NCI-H774 (cell line): ENCODE results near the gene DUSP22.
"Not testable (repeated sequence)": the region's sequence is repeated elsewhere in the genome, so short reads cannot be mapped to it uniquely, and the experiment has no call there.

Experiments
- DNase-seq: peaks from one replicate; lab custom pipeline; 2025; lab: John Stamatoyannopoulos, UW

Gene DUSP22

DNA sequence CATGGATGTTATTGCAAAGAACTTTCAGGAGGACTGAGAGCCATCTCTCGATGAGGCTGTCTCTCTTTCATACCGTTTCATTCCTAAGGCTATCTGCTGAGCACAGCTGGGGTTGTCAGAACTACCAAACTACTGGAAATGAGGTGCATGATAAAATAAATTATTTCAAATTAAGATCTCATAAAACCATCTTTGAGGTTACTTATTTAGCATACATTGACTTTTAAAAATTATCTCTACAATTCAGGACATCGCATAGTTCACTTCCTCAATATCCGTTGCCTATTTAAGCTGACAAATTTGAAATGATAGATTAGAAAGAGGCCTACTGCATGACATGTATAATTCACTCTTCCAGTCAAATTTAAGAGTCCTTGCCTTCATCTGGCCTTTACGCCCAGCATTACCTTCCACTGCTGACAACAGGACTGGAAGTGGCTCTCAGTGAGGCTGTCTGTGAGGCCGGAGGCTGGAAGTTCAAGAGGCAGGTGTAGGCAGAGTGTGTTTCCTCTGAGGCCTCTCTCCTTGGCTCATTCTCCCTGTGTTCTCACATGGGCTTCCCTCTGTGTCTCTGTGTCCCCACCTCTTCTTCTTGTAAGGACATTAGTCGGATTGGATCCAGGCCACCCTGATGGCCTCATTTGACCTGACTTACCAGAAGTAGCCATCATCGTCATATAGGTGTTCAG lies 12.8 kb upstream of the DUSP22 start:
- DNase-seq: no peak

DNA sequence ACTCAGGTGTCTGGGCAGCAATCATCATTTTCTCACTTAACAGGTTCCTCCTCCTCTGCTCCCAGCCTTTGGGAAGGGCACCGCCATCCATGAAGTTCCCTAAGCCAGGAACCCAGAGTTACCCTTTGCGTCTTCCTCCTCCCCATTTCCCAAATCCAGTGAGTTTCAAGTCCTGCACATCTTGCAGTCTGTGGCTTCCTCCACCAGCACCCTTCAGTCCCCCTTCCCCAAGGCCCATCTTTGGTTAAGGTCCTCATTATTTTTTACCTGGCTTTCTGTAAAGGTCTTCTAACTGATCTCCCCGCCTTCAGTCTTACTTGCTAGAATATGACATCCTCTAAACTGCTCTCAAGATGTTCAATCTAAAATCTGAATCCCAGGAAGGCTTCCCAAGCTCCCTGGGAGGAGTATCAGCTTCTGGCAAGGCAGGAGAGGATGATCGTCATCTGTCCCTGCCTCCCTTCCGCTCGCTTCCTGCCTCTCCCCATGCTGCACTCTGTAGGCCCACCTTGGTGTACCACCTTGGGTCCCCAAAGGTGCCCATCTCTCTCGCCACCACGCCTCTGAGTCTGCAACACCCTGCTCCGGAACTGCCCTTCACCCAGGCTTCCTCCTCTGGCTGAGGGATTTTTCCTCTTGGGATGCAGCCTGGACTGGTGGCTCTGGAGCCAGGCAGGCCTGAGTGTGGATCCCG lies 11.4 kb upstream of the DUSP22 start:
- DNase-seq: no peak

DNA sequence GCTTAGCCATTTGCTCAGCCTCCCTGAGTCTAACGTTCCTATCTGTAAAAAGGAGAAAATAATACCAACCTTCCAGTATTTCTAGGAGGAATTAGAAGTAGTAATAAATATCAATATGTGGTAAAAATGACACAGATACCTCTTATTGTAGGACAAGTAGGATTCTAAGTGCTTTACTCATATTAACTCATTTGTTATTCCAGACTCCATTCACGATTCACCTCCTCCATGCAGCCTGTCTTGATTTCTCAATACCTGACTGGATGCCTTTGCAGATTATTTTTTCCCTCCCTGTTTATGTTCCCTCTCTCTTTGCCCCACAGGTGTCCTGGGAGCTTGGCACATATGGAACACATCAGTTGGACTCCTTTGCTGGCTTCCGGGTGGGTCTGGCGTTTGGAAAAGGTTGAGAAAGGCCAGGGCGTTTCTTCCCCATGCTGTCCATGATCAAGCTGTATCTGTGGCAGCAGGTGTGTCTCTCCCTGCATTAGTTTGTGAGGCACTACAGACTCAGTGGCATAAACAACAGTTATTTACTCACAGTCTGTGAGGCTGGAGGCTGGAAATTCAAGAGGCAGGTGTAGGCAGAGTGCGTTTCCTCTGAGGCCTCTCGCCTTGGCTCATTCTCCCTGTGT lies 10.7 kb upstream of the DUSP22 start:
- no peak for DNase-seq

DNA sequence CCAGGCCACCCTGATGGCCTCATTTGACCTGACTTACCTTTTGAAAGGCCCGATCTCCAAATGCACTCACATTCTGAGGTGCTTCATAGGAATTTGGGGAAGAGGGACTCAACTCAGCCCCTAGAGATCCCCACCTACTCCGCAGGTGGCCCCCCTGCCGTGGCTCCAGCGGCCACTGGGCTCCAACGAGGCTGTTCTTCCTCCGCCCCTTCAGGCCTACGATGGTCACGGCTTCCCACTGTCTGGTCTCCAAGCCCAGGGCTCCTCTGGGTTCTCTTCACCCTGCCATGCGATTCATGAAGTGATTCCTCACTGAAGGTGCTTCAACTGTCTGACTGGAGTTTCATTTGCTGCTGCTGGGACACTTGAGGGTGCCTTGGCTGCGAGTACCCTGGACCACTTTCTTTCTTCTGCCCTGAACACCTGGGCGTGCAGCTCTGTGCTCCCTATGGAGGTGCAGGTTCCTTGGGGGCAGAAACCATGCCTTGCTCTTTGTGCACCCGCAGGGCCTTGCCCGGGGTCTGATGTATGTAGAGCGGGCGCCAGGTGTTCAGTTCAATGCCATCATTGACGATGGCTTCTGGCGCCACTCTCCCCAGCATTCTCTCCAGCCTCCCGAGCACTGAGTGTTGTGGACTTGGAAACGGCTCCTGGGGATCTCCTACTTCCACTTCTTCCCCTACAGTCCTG lies 10.0 kb upstream of the DUSP22 start:
- no peak for DNase-seq

DNA sequence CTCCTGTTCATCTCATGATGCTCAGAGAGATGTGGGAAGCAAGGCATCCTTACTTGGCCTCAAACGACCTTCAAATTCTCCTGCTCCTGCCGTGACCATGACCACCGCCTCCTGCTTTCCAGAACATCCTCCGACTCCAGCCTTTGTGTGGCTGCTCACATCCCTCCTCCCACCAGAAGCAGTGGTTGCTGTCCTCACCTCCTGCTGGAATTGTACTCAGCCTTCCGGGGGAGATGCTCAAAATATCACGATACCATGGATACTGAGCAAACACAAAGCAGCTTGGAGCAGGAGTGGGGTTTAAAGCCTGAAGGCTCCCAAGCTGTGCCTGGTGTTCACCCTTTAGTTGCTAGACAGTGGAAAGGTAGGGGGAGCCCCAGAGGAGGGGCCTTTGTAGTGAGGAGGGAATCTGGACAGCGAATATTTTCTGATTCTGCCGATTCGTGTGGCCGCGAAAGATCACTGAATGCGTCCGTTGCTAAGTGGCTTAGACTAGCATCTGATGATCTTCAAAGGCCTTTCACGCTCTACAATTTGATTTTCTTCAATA lies 9.3 kb upstream of the DUSP22 start:
- no peak for DNase-seq

DNA sequence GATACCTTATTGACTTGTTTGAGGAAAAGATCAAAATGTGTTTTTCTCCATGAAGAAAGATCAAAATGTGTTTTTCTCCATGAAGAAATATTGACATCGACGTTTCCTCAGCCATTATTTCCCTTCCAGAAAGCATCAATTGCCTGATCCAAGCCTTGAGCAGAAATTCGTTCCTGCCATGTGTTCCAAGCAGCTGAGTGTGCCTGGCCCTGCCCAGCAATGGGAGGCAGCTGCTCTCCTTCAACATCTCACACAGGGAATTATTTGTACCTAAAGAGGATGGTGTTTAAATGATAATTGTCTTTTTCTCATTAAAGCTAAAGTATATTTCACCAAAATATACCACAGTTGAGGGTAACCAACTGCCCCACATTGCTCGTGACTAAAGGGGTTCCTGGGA lies 7.8 kb upstream of the DUSP22 start:
- no peak for DNase-seq

DNA sequence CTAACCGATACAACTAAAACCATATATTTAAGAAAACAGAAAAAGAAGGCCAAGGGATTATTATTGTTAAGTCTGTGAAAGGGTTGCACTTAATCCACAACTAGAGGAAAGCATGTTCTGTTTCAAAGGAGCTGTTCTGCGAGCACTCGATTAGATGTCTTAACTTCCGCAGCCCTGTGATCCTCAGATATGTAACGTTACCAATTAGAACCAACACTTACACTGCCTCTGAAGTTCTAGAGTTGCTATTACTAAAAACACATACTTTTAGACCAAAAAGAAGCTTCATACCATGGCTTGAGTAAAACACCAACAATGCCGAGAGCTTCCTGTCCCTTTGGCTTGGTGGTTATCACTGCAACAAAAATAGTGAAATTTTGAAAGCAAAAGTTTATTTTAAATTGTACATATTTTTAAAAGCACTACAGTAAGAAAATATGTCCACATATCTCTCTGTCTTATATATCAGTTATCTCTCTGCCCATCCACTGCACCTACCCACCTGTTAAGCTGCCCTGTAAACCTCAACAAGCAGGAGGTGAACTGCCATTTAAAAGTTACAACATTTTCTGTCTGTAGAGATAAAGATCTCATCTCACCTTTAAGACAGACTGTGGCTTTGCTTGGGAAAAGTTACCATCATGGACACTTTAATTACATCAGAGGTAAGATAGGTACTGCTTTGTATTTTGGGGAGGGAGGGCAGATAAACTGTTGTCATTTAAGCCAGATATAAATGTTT lies 7.1 kb upstream of the DUSP22 start:
- no peak for DNase-seq

DNA sequence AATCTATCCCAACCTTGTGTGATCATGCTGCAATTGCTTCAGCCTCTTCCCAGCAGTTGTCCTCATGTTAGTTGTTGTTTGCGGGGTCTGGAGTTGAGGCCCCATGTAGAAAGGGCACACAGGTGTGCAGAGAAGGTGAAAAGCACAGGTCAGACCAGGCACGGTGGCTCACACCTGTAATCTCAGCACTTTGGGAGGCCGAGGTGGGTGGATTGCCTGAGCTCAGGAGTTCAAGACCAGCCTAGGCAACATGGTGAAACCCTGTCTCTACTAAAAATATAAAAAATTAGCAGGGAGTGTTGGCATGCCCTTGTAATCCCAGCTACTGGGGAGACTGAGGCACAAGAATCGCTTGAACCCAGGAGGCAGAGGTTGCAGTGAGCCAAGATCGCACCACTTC lies 6.4 kb upstream of the DUSP22 start:
- DNase-seq: not testable (repeated sequence)

DNA sequence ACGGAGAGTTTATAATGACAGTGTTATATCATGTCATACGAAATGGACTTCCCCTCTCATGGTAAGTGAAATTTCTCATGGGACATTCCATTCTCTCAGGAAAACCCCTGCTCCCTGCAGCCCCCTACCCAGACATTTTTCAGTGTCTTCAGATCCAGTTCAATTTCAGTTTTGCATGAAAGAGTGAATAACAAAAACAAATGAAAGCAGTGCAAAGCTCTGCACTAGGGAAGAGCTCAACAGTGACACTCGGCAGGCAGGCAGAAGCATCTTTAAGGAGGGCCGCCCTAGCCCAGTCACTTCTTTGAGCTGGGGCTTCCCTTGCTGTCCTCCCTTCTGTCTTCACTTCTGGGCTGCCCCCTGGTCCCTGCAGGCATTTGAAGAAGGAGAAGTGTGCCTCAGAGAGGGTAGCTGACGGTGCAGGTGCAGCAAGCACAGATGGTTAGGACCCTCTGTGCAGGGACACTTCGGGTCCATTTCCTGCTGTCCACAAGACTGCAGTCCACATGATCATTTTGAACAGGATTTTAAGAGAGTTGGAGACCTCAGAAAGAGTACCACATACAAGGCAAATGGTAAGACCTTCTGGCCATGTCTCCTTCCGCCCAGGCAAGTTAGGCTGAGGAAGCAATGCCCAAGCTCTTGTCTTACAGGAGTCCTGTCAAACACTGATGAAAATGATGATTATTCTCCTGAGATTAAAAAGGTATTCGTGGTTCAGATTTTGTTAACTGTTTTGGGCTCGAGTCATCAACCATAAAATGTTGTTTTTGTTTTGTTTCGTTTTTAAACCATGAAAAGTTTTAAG lies 5.4 kb upstream of the DUSP22 start:
- no peak for DNase-seq

DNA sequence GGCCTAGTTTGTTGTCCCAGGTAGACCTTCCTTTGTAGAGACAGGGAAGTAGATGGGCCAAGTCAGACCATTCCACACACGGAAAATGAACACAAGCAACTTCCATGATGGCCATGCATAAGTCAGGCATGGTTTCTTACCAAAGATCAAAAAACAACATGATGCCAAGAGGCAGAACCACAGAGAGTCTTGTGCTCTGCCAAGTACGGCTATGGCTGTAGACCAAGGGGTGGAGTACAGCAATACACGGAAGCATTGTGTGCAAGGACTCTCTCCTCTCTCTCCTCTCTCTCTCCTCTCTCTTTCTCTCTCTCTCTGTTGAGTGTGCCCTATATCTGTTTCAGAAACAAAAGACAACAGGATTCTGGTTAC lies 4.8 kb upstream of the DUSP22 start:
- DNase-seq: no peak

DNA sequence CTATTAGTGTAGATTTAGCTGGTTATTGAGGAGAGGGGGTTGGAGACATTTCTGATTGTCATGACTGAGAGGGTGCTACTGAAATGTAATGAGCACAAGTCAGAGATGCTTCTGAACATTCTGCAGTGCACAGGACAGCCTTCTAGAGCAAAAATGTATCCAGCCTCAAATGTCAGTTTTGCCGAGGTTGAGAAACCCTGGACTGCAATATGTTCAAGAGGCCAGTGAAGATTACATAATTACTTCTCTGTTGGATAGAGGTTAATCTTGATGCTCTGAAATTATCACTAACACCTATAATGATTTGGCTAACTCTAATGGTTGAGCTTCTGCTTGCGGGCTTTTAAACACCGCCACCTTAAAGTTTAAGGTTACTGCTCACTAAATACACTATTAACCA lies 3.4 kb upstream of the DUSP22 start:
- no peak for DNase-seq

DNA sequence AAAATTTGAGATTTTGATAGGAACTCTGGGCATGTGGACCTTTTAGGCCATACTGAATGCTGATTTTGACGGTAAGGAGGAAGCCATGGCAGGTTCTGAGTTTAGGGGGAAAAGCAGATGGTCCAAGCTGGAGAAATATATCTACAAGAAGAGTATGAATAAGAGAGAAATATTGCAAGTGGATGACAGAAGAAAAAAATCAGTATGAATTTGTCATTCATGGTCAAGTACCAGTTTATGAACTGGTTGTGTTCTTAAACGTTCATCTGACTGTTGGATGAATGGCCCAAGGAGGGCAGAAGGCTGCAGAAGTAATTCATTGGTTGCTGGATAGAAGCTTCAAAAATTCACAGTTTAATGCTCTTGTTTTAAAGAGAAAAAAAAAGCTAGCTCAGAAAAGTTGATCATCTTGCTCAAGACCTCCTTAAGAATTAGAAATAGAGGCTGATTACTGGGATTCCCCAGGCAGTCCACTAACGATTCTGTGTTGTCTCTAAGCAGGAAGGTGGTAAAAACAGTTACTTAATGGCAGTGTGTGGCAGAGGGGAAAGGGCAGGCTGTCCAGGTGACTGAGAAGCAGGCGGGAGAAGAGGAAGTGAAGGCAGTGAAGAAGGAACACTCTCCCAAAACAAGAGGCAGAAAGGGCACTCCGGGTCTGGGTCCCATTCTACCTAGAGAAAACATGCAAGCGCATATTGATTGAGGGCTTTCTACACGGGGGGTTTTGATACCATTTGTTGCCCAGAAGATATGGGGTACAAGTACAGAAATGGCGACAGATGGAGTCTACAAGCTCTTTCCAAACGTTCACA lies 2.0 kb upstream of the DUSP22 start:
- DNase-seq: no peak

DNA sequence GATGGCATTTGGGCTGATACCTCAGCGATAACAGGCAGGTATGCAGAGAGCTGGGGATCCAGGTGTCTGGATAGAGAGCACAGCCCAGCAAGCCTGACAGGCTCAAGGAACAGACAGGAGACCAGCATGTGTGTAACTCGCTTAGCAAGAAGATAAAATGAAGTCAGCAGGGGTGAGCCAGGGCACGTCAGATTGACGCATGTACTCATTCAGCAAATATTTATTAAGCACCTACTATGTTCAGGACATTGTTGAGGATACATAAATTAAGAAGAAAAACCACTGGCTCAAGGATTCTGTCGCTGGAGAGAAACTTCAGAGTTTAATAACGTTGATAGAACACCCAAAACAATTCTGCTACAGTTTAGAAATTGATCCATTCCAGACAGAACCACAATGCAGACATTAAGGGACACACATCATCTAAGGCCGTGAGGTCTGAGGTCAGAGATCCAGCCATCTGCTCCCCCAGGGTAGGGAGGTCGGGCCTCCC lies 1.0 kb upstream of the DUSP22 start:
- no peak for DNase-seq

DNA sequence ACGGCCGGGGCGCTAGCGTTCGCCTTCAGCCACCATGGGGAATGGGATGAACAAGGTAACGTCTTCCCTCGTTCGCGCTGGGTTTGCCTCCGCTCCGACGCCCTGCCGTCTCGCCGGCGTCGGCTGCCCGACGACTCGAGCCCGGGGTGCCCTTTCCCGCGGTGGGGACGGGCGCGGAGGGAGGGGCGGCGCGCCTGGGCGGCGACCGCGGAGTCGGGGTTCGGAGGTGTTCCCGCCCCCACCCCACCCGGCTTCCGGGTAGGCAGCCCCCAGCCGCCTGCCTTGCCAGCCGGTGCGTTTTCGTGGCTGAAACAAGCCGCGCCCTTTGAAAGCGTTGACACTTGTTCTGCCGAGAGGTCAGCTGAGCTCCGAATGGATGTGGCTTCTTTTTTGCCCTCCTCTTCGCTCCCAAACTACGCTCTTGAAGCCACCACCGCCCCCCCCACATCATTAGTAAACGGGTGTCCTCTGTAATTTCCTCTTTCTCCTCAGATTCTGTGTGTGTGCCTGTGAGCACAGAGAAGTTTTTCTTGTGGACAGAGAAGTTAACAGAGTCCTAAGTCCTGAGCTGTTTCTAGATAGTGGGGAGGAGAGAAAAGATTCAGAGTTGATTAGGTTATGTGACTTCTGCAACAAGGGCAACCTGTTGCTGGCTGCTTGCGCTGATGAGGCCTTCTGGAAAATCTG lies 362 bp downstream of the DUSP22 start:
- DNase-seq: no peak

DNA sequence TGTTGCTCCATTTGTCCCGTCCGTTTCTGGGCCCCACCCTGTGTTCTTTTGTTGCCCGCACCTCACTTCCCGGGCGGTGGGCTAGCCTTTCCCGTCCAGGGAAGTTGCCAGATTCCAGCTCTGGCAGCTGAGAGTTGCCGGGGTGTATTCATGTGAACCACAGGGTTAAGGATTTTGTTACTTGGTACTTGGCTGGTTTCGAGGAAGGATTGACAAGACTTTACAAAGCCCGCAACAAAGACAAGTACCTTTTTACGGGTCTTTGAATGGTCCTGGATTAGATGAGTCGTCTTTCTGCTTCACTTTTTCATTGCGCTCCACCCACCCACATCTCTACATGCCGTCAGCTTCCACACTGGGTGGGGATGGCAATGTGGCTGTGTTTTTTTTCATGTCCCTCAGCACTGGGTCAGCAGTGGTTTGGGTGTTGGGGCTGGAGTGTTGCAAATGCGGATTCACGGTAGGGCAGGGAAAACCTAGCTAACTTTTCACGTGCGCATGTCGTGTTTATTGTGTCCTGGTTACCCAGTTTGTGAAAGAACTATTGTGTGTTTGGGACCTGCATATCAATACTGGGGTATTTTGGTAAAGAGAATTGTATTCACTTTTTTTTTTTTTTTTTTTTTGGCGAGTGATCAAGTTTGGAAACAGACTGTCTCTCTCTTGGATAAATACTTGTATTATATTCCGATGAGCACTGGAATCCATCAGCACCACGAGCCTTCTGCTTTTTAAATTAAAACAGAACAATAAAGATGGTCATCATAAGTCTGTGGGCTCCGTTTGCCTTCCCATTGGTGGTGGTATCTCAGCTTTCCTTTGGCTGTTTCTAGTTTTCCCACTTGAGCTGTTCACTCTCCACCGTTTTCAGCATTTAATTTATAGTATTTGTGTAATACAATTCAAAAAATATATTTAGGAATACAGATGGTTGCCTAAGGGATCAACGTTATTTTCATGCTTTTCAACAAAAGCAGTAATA lies 1.2 kb downstream of the DUSP22 start:
- no peak for DNase-seq

DNA sequence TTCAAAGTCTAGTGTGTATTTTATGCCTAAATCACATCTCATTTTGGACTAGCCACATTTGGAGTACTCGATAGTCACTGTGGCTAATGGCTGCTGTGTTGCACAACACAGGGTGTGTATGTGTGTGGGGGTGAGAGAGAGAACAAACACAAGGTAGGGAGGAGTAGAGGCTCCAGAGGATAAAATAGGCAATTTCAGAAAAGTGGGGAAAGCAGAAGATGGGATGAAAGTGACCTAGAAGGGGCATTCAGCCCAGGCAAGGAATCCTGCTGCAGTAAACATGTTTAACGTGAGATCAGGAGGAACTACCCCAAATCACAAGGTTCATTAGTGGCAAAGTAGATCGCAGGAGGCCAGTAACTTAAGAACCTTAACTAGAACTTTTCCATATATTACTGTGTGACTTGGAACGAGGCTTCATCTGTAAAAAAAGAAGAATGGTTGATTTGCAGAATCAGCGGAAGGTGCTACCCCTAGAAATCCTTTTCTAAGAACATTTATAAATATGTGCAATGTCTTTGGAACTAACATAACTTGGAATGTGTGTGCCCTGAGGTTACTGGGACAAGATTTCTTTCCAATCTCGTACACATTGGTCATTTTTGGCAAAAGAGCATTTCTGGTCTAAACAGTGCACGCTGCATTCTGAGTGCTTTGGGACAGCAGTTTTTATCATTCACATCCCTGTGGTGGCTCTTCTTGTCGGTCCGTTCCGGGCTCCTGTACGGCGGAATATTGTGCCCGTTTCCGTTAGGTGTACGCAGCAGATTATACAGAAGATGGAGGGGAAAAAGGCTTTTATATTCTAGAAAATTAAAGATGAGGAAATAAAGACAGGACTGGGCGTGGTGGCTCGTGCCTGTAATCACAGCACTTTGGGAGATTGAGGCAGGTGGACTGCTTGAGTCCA lies 2.6 kb downstream of the DUSP22 start:
- DNase-seq: no peak
